Measurements from ENCODE around the gene HABP2. TPM values are rescaled to one million over a fixed set of nuclear protein-coding genes. Genes with fewer than 3 reads are reported as not detected.

HABP2 gene
- total and polyA plus RNA-seq, 4 donors: 109 to 259 (median 197) TPM

DNA sequence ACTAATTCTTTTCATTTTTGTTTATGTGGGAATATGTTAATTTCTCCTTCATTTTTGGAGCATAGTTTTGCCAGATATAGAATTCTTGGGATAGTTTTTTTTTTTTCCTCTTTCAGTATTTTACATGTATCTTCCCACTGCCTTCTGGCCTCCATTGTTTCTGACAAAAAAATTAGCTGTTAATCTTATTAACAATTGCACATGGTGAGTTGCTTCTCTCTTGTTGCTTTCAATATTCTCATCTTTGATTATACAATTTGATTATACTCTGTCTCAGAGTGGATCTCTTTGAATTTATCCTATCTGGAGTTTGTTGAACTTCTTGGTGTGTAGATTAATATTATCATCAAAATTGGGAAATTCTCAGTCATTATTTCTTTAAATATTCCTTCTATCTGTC is 41.4 kb upstream of the HABP2 start:
- Histone ChIP-seq H3K4me3 (ENCODE audit: low read depth in 1 of 3, low read length in 3 of 3) (no peak overlapping the region), H3K27me3 (ENCODE audit: control insufficient read depth in 4 of 4, insufficient read depth in 4 of 4, low read length in 3 of 4) (no peaks in the 10 kb centered on the region), H3K9me3 (ENCODE audit: control insufficient read depth in 4 of 4, low read length in 3 of 4) (peaks cover 0 to 8% (median 0%) of the 10 kb centered on the region in 4 donors), H3K4me1 (ENCODE audit: control insufficient read depth in 4 of 4, insufficient read depth in 4 of 4, low read length in 3 of 4) (no peaks in the 10 kb centered on the region), H3K36me3 (ENCODE audit: control insufficient read depth in 4 of 4, insufficient read depth in 3 of 4, low read depth in 1 of 4, low read length in 3 of 4) (no peaks in the 10 kb centered on the region), H3K27ac (ENCODE audit: low read depth in 1 of 2, low read length in 2 of 2) (no peak overlapping the region), H3K9ac (ENCODE audit: low read depth in 1 of 2, low read length in 2 of 2) (no peak overlapping the region)
- TF ChIP-seq JUND (IDR thresholded peaks at IDR 0.05): no peak
- TF ChIP-seq YY1 (IDR thresholded peaks at IDR 0.05): no peak
- TF ChIP-seq, protein P1, sequence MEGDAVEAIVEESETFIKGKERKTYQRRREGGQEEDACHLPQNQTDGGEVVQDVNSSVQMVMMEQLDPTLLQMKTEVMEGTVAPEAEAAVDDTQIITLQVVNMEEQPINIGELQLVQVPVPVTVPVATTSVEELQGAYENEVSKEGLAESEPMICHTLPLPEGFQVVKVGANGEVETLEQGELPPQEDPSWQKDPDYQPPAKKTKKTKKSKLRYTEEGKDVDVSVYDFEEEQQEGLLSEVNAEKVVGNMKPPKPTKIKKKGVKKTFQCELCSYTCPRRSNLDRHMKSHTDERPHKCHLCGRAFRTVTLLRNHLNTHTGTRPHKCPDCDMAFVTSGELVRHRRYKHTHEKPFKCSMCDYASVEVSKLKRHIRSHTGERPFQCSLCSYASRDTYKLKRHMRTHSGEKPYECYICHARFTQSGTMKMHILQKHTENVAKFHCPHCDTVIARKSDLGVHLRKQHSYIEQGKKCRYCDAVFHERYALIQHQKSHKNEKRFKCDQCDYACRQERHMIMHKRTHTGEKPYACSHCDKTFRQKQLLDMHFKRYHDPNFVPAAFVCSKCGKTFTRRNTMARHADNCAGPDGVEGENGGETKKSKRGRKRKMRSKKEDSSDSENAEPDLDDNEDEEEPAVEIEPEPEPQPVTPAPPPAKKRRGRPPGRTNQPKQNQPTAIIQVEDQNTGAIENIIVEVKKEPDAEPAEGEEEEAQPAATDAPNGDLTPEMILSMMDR (IDR thresholded peaks at IDR 0.05; ENCODE audit: low read depth, low read length, missing input control): no peak
- TF ChIP-seq, protein P2, sequence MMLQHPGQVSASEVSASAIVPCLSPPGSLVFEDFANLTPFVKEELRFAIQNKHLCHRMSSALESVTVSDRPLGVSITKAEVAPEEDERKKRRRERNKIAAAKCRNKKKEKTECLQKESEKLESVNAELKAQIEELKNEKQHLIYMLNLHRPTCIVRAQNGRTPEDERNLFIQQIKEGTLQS (IDR thresholded peaks at IDR 0.05): no peak
- no peak for TF ChIP-seq FOXA1 (IDR thresholded peaks at IDR 0.05)
- no peak for TF ChIP-seq TAF1 (conservative IDR thresholded peaks at IDR 0.05)
- TF ChIP-seq, protein P3, sequence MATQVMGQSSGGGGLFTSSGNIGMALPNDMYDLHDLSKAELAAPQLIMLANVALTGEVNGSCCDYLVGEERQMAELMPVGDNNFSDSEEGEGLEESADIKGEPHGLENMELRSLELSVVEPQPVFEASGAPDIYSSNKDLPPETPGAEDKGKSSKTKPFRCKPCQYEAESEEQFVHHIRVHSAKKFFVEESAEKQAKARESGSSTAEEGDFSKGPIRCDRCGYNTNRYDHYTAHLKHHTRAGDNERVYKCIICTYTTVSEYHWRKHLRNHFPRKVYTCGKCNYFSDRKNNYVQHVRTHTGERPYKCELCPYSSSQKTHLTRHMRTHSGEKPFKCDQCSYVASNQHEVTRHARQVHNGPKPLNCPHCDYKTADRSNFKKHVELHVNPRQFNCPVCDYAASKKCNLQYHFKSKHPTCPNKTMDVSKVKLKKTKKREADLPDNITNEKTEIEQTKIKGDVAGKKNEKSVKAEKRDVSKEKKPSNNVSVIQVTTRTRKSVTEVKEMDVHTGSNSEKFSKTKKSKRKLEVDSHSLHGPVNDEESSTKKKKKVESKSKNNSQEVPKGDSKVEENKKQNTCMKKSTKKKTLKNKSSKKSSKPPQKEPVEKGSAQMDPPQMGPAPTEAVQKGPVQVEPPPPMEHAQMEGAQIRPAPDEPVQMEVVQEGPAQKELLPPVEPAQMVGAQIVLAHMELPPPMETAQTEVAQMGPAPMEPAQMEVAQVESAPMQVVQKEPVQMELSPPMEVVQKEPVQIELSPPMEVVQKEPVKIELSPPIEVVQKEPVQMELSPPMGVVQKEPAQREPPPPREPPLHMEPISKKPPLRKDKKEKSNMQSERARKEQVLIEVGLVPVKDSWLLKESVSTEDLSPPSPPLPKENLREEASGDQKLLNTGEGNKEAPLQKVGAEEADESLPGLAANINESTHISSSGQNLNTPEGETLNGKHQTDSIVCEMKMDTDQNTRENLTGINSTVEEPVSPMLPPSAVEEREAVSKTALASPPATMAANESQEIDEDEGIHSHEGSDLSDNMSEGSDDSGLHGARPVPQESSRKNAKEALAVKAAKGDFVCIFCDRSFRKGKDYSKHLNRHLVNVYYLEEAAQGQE (IDR thresholded peaks at IDR 0.05): no peak
- TF ChIP-seq, protein P4, sequence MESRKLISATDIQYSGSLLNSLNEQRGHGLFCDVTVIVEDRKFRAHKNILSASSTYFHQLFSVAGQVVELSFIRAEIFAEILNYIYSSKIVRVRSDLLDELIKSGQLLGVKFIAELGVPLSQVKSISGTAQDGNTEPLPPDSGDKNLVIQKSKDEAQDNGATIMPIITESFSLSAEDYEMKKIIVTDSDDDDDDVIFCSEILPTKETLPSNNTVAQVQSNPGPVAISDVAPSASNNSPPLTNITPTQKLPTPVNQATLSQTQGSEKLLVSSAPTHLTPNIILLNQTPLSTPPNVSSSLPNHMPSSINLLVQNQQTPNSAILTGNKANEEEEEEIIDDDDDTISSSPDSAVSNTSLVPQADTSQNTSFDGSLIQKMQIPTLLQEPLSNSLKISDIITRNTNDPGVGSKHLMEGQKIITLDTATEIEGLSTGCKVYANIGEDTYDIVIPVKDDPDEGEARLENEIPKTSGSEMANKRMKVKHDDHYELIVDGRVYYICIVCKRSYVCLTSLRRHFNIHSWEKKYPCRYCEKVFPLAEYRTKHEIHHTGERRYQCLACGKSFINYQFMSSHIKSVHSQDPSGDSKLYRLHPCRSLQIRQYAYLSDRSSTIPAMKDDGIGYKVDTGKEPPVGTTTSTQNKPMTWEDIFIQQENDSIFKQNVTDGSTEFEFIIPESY (IDR thresholded peaks at IDR 0.05): no peak
- TF ChIP-seq HNF4A (conservative IDR thresholded peaks at IDR 0.05): no peak
- no peak for TF ChIP-seq GABPA (IDR thresholded peaks at IDR 0.05 in 1 of 2, conservative IDR thresholded peaks at IDR 0.05 in 1 of 2)
- no peak for DNase-seq (ENCODE audit: low spot score)

DNA sequence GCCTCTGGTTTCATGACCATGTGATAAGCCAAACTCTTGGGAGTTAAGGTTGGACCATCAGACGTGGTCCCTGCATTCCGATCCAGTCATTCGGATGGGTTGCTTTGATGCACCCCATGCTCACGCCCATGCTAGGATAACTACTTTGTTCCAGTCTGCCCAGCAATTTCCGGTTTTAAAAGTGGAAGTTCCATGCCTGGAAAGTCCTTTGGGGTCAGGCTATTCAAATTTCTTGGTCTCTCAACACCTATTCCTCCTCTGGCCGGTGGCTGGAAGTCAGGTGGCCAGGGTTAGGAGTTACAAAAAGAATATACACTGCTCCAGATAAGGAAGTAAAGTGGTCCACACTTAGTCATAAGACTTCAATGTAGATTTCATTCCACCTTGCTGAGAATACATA is 37.7 kb upstream of the HABP2 start:
- no peak overlapping the region for H3K27ac ChIP-seq (ENCODE audit: low read depth in 1 of 2, low read length in 2 of 2)
- H3K36me3 ChIP-seq (ENCODE audit: control insufficient read depth in 4 of 4, insufficient read depth in 3 of 4, low read depth in 1 of 4, low read length in 3 of 4): no peaks in the 10 kb centered on the region
- no peaks in the 10 kb centered on the region for H3K27me3 ChIP-seq (ENCODE audit: control insufficient read depth in 4 of 4, insufficient read depth in 4 of 4, low read length in 3 of 4)
- H3K4me1 ChIP-seq (ENCODE audit: control insufficient read depth in 4 of 4, insufficient read depth in 4 of 4, low read length in 3 of 4): no peaks in the 10 kb centered on the region
- TF ChIP-seq GABPA (IDR thresholded peaks at IDR 0.05 in 1 of 2, conservative IDR thresholded peaks at IDR 0.05 in 1 of 2) (no peak), EGR1 (IDR thresholded peaks at IDR 0.05; ENCODE audit: low read depth in 2 of 2) (no peak)
- TF ChIP-seq, protein P1 (IDR thresholded peaks at IDR 0.05; ENCODE audit: low read depth, low read length, missing input control): no peak
- TF ChIP-seq, protein P3 (IDR thresholded peaks at IDR 0.05): no peak
- TF ChIP-seq, protein P4 (IDR thresholded peaks at IDR 0.05): no peak
- WGBS: 87% methylated on average over 6 of the region's 6 CpGs
- no peak overlapping the region for H3K9ac ChIP-seq (ENCODE audit: low read depth in 1 of 2, low read length in 2 of 2)
- no peak for DNase-seq (ENCODE audit: low spot score)
- H3K9me3 ChIP-seq (ENCODE audit: control insufficient read depth in 4 of 4, low read length in 3 of 4): peaks cover 0 to 7% (median 0%) of the 10 kb centered on the region in 4 donors
- no peak overlapping the region for H3K4me3 ChIP-seq (ENCODE audit: low read depth in 1 of 3, low read length in 3 of 3)
